GM21447 (cell line): ENCODE data around the gene PGBD4.

Experiments used
- ATAC-seq: cut with Tn5 transposase; IDR thresholded peaks from one replicate; pipeline ENCODE4 v1.9.1; 2021; ENCODE audit not compliant: unreplicated experiment

Gene PGBD4

GRCh38 chr15:34101366-34102174 is at the start of gene PGBD4, which contains the start of gene EMC7:
Gene PGBD4, plus strand, starts transcription at chr15:34102083. Its CDS starts 449 bp downstream, at chr15:34102532.
Gene EMC7, minus strand, starts transcription at chr15:34101862. Its CDS starts 23 bp downstream, at chr15:34101839.
- peak; percentile 99 for ATAC-seq

- no peak for ATAC-seq
These were observed 47.7 kb upstream of the PGBD4 start for GRCh38 chr15:34054081-34054707.

GRCh38 chr15:34055868-34056595 is 45.9 kb upstream of the PGBD4 start:
- ATAC-seq: no peak

GRCh38 chr15:34056911-34057310 is 45.0 kb upstream of the PGBD4 start:
- ATAC-seq: no peak

GRCh38 chr15:34059476-34059875 is 42.4 kb upstream of the PGBD4 start:
- no peak for ATAC-seq

- ATAC-seq: no peak
These were observed 41.9 kb upstream of the PGBD4 start for GRCh38 chr15:34059946-34060345.

- no peak for ATAC-seq
These were observed 37.4 kb upstream of the PGBD4 start for GRCh38 chr15:34064438-34064837.

GRCh38 chr15:34065261-34065660 is 36.6 kb upstream of the PGBD4 start:
- ATAC-seq: no peak

GRCh38 chr15:34065941-34066340 is 35.9 kb upstream of the PGBD4 start:
- ATAC-seq: no peak

GRCh38 chr15:34070003-34070402 is 31.9 kb upstream of the PGBD4 start:
- ATAC-seq: no peak

- no peak for ATAC-seq
These were observed 25.1 kb upstream of the PGBD4 start for GRCh38 chr15:34076785-34077184.

- ATAC-seq: no peak
These were observed 23.0 kb upstream of the PGBD4 start for GRCh38 chr15:34078900-34079299.

- ATAC-seq: no peak
These were observed 22.0 kb upstream of the PGBD4 start for GRCh38 chr15:34079904-34080303.

GRCh38 chr15:34084086-34084485 is 17.8 kb upstream of the PGBD4 start:
- ATAC-seq: no peak

- ATAC-seq: no peak
These were observed 16.1 kb upstream of the PGBD4 start for GRCh38 chr15:34085746-34086145.

GRCh38 chr15:34099914-34100313 is 2.0 kb upstream of the PGBD4 start:
- no peak for ATAC-seq

GRCh38 chr15:34102175-34102925 is 467 bp downstream of the PGBD4 start:
- ATAC-seq: no peak

- no peak for ATAC-seq
These were observed 4.5 kb downstream of the PGBD4 start for GRCh38 chr15:34106423-34106822.

GRCh38 chr15:34107315-34107714 is 5.4 kb downstream of the PGBD4 start:
- ATAC-seq: no peak

GRCh38 chr15:34109797-34110663 is 8.1 kb downstream of the PGBD4 start:
- ATAC-seq: no peak
